ENCODE measurements around the gene ANKRD31.

DNA sequence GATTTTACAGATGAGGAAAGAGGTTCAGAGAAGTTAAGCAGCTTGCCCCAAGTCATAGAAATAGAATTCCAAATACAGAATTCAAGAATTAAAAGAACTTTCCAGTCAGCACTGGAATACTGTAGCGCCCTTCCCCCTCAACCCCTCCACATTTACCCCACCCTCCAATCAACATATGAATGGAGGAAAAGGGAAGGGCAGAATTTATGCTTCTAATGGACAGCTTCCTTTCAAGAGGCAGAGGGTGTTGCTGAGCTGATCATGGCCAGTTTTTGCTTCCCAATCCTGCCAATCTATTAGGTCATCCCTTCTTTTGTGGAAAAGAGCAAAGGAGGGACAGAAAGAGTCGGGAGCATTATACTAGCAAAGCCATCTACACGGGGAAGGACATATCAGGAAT lies 39.1 kb upstream of the ANKRD31 start:
- TF ChIP-seq, protein P1, sequence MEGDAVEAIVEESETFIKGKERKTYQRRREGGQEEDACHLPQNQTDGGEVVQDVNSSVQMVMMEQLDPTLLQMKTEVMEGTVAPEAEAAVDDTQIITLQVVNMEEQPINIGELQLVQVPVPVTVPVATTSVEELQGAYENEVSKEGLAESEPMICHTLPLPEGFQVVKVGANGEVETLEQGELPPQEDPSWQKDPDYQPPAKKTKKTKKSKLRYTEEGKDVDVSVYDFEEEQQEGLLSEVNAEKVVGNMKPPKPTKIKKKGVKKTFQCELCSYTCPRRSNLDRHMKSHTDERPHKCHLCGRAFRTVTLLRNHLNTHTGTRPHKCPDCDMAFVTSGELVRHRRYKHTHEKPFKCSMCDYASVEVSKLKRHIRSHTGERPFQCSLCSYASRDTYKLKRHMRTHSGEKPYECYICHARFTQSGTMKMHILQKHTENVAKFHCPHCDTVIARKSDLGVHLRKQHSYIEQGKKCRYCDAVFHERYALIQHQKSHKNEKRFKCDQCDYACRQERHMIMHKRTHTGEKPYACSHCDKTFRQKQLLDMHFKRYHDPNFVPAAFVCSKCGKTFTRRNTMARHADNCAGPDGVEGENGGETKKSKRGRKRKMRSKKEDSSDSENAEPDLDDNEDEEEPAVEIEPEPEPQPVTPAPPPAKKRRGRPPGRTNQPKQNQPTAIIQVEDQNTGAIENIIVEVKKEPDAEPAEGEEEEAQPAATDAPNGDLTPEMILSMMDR (IDR thresholded peaks at IDR 0.05) = no peak
- TF ChIP-seq SIN3A (IDR thresholded peaks at IDR 0.05; ENCODE audit: borderline replicate concordance, insufficient read depth, low read depth, low read length) (no peak), POLR2AphosphoS5 (IDR thresholded peaks at IDR 0.05; ENCODE audit: low read depth, low read length) (no peak)

Data from Panc1 (cell line).